SK-N-SH (cell line): ENCODE measurements around the gene HIVEP2. TPM values are rescaled to one million over a fixed set of nuclear protein-coding genes. Genes with fewer than 3 reads are reported as not detected.

Experiments used
- CTCF ChIA-PET: fragments of 300-600, 350-600 bp; formaldehyde crosslinking; extraction: SDS; loops from one replicate; lab custom pipeline; 2021; lab: Yijun Ruan, JAX
- POLR2A ChIA-PET: fragments of 350-600 bp; sonication (Branson Sonifier 250); formaldehyde crosslinking; extraction: SDS; loops from one replicate; lab custom pipeline; 2020; ENCODE audit warnings: antibody characterized with exemption, inconsistent platforms; lab: Yijun Ruan, JAX
- DNase-seq: peaks from one replicate; pipeline ENCODE4 v3.0.0; 2012
- H2AFZ ChIP-seq: fragments of 200-600 bp; sonication (generic); 2 replicates; pipeline ENCODE4 v1.8.1; 2016; ENCODE audit warnings: antibody characterized with exemption, mild to moderate bottlenecking, low read depth
- H3F3A ChIP-seq: fragments of 200-600 bp; sonication (generic); replicated peaks from 2 replicates; pipeline ENCODE3; 2016; ENCODE audit warnings: antibody characterized with exemption, mild to moderate bottlenecking; ENCODE audit not compliant: insufficient read depth
- H3K27ac ChIP-seq, 2 experiments: fragments of 200-500 bp in 1 of 2; fragments of 200-600 bp in 1 of 2; sonication (Bioruptor generic) in 1 of 2; sonication (generic), shearing (Covaris generic) in 1 of 2; 2 replicates each; pipeline versions ENCODE4 v1.5.1 to v1.6.1; 2014 to 2016; ENCODE audit warnings: low read depth in 2 of 2, inconsistent platforms in 1 of 2, low read length in 1 of 2, mild to moderate bottlenecking in 1 of 2, mixed read lengths in 1 of 2
- H3K27me3 ChIP-seq: fragments of 200-600 bp; sonication (generic), shearing (Covaris generic); 2 replicates; pipeline ENCODE4 v1.6.1; 2016; ENCODE audit warnings: mixed run types; ENCODE audit not compliant: insufficient read depth
- H3K36me3 ChIP-seq, 2 experiments: fragments of 200-500 bp in 1 of 2; fragments of 200-600 bp in 1 of 2; sonication (Bioruptor generic) in 1 of 2; sonication (generic) in 1 of 2; replicated peaks in 1 of 2; 2 replicates each; pipeline versions ENCODE3 to v1.5.1; 2014 to 2016; ENCODE audit warnings: low read length in 1 of 2, mild to moderate bottlenecking in 1 of 2; ENCODE audit not compliant: insufficient read depth in 2 of 2, control insufficient read depth in 1 of 2
- H3K4me1 ChIP-seq, 2 experiments: fragments of 200-500 bp in 1 of 2; fragments of 200-600 bp in 1 of 2; sonication (Bioruptor generic) in 1 of 2; sonication (generic), shearing (Covaris generic) in 1 of 2; 2 replicates each; pipeline versions ENCODE4 v1.5.1 to v1.6.1; 2014 to 2016; ENCODE audit warnings: low read depth in 1 of 2, low read length in 1 of 2, mixed run types in 1 of 2; ENCODE audit not compliant: insufficient read depth in 2 of 2, control insufficient read depth in 1 of 2
- H3K4me2 ChIP-seq: fragments of 200-600 bp; sonication (generic), shearing (Covaris generic); 2 replicates; pipeline ENCODE4 v1.6.1; 2017; ENCODE audit warnings: mixed run types
- H3K4me3 ChIP-seq, 2 experiments: fragments of 200-500 bp in 1 of 2; fragments of 200-600 bp in 1 of 2; sonication (Bioruptor generic) in 1 of 2; sonication (generic), shearing (Covaris generic) in 1 of 2; 2 replicates each; pipeline versions ENCODE4 v1.5.1 to v1.8.1; 2014 to 2016; ENCODE audit warnings: low read depth in 2 of 2, inconsistent platforms in 1 of 2, low read length in 1 of 2, mild to moderate bottlenecking in 1 of 2, mixed read lengths in 1 of 2, moderate library complexity in 1 of 2
- H3K79me2 ChIP-seq: fragments of 200-600 bp; sonication (generic); 2 replicates; pipeline ENCODE4 v1.8.1; 2017; ENCODE audit warnings: mild to moderate bottlenecking; ENCODE audit not compliant: insufficient read depth
- H3K9ac ChIP-seq: fragments of 200-600 bp; sonication (generic); 2 replicates; pipeline ENCODE4 v1.6.1; 2017; ENCODE audit warnings: mixed run types
- H3K9me2 ChIP-seq: fragments of 200-600 bp; sonication (generic); 2 replicates; pipeline ENCODE4 v1.6.1; 2017; ENCODE audit warnings: mixed run types
- H3K9me3 ChIP-seq: fragments of 200-600 bp; sonication (generic); 2 replicates; pipeline ENCODE4 v1.6.1; 2017; ENCODE audit warnings: mixed run types, mild to moderate bottlenecking, moderate library complexity
- H4K20me1 ChIP-seq: fragments of 200-600 bp; sonication (generic); 2 replicates; pipeline ENCODE4 v1.6.1; 2017; ENCODE audit warnings: mild to moderate bottlenecking, mixed run types; ENCODE audit not compliant: insufficient read depth
- CHD2 ChIP-seq: fragments of 150-350 bp; IDR thresholded peaks from 2 replicates; pipeline ENCODE4 v1.6.1; 2018; ENCODE audit warnings: low read length; ENCODE audit not compliant: partially characterized antibody
- EZH2phosphoT487 ChIP-seq: fragments of 200-600 bp; sonication (generic); IDR thresholded peaks from 2 replicates; pipeline ENCODE4 v1.6.1; 2017; ENCODE audit warnings: low read depth, mixed run types, mild to moderate bottlenecking, antibody characterized with exemption, moderate library complexity, borderline replicate concordance
- JUND ChIP-seq: IDR thresholded peaks from 2 replicates; pipeline ENCODE4 v1.4.0; 2012
- NFIC ChIP-seq: IDR thresholded peaks from 2 replicates; pipeline ENCODE4 v1.4.0; 2012; ENCODE audit warnings: borderline replicate concordance
- RCOR1 ChIP-seq: fragments of 150-350 bp; IDR thresholded peaks from 2 replicates; pipeline ENCODE4 v1.6.1; 2017; ENCODE audit warnings: antibody characterized with exemption, low read length
- RXRA ChIP-seq: IDR thresholded peaks from 2 replicates; pipeline ENCODE4 v1.4.0; 2012; ENCODE audit warnings: low read depth, mild to moderate bottlenecking, borderline replicate concordance
- TAF1 ChIP-seq: IDR thresholded peaks from 2 replicates; pipeline ENCODE4 v1.6.1; 2012; ENCODE audit warnings: low read depth, mild to moderate bottlenecking, low read length, moderate library complexity, borderline replicate concordance
- YY1 ChIP-seq: IDR thresholded peaks from 2 replicates; pipeline ENCODE4 v1.4.0; 2012; ENCODE audit warnings: low read depth, mild to moderate bottlenecking
- WGBS: methylation state at CpG from one replicate; pipeline ENCODE4 v1.1.6; 2017; ENCODE audit warnings: low lambda C conversion rate; 5-methylcytosine and 5-hydroxymethylcytosine counted together
- polyA plus RNA-seq, 3 experiments: library from polyadenylated mRNA; depleted of rRNA; stranded (reverse); fragments of >200 nt; gene quantifications; 2 replicates each; pipeline ENCODE4 v1.2.3, GENCODE V29; 2012
- TF ChIP-seq, protein P1 (sequence below): IDR thresholded peaks from 2 replicates; pipeline ENCODE4; 2012

Gene HIVEP2
- polyA plus RNA-seq, 1 of the 3 experiments (the other 2 are of a cell fraction) = 2.5 TPM

DNA sequence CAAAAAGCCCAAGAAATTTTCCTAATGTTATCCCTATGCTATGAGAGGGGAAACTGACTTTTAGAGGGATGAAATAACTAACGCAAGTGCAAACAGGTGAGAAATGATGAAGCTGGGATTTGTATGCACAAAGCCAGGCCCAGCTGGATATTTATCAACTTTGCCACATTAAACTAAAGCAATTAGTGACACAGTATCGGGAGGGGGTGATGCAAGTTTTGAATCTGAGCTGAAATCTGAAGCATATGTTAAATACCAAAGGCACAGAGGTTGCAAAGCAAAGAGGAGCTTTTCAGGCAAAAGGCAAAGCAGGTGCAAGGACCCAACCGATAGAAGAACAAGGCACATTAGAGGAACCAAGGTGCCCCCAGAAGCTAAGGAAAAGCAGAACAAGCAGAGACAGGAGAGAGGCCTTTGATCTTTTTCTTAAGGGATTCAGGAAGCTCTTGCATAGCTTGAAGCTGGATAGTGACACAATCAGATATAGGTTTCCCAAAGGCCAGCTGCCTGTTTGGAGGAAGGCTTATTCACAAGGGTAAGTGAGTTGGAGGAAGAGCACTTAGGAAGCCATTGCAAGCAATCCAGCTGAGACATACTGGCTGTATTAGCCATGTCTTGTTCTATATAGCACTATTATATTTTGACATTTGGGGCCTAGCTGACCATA lies 207.5 kb downstream of the HIVEP2 start:
- Histone ChIP-seq H3K27ac (no peak overlapping the region), H3K9me2 (no peaks in the 10 kb centered on the region), H3F3A (peaks cover 9% of the 10 kb centered on the region), H3K4me3 (no peak overlapping the region), H3K9ac (no peak overlapping the region), H4K20me1 (no peaks in the 10 kb centered on the region), H3K79me2 (no peaks in the 10 kb centered on the region), H2AFZ (no peak overlapping the region), H3K4me1 (peaks cover 0 to 8% of the 10 kb centered on the region in 2 experiments; a peak in 1 of 4 replicates), H3K4me2 (no peak overlapping the region), H3K36me3 (no peaks in the 10 kb centered on the region), H3K27me3 (no peaks in the 10 kb centered on the region), H3K9me3 (no peaks in the 10 kb centered on the region)
- ChIA-PET CTCF (interaction anchor here (1.0 to 1.3 kb wide), 3 partner anchors 14 to 34 kb away, joined by 3 read pairs; no protein-coding TSS in a partner anchor), POLR2A (interaction anchor here (0.9 kb wide), 1 partner anchor 34 kb away, joined by 3 read pairs; no protein-coding TSS in a partner anchor)
- TF ChIP-seq, protein P1, sequence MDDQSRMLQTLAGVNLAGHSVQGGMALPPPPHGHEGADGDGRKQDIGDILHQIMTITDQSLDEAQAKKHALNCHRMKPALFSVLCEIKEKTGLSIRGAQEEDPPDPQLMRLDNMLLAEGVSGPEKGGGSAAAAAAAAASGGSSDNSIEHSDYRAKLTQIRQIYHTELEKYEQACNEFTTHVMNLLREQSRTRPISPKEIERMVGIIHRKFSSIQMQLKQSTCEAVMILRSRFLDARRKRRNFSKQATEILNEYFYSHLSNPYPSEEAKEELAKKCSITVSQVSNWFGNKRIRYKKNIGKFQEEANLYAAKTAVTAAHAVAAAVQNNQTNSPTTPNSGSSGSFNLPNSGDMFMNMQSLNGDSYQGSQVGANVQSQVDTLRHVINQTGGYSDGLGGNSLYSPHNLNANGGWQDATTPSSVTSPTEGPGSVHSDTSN = no peak
- WGBS = 76% methylated on average over 3 of the region's 3 CpGs
- no peak for DNase-seq

DNA sequence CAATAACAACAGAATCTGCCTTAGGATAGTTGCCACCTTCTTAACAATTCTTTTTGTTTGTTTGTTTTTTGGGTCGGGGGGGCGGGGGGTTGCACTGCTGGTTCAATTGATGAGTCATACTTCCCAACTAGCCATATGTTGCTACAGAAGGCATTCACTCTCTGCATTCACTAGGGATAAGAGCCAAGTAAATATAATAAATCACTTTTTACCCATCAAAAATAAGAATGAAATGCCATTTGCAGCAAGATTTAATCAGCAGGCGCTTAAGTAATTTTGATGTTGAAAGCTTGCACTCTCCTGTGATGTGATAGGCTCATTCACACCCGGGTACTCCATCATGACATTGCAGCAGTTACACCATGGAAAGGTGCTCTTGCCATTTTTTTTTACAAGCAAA lies 209.8 kb downstream of the HIVEP2 start:
- no peak for DNase-seq

DNA sequence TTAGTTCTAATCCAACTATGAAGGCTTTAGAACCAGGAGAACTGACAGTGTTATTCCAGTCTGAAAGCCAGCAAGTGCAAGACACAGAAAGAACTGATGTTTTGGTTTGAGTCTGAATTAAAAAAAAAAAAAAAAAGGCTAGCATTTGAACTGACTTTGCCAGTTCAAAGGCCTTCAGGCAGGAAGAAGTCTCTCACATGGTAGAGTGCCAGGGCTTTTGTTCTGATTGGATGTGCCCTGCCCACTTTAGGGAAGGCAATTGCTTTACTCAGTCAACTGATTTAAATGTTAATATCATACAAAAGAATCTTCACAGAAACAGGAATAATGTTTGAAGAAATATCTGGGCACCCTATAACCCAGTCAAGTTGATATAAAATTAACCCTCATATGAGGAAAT lies 212.2 kb downstream of the HIVEP2 start:
- Histone ChIP-seq H3F3A (no peaks in the 10 kb centered on the region), H3K27me3 (no peaks in the 10 kb centered on the region), H3K9me3 (no peaks in the 10 kb centered on the region), H3K9ac (no peak overlapping the region), H3K4me1 (peaks cover 0 to 16% of the 10 kb centered on the region in 2 experiments; a peak in 2 of 4 replicates), H3K9me2 (no peaks in the 10 kb centered on the region), H3K79me2 (no peaks in the 10 kb centered on the region), H3K36me3 (no peaks in the 10 kb centered on the region), H4K20me1 (no peaks in the 10 kb centered on the region), H3K27ac (no peak overlapping the region), H2AFZ (no peak overlapping the region), H3K4me2 (no peak overlapping the region), H3K4me3 (no peak overlapping the region)
- TF ChIP-seq NFIC (no peak), TAF1 (no peak), CHD2 (no peak), EZH2phosphoT487 (no peak), RCOR1 (no peak), YY1 (no peak)
- ChIA-PET POLR2A (no interaction called here), CTCF (interaction anchor here (0.6 kb wide), 1 partner anchor 151 kb away, joined by 3 read pairs; no protein-coding TSS in a partner anchor)
- DNase-seq = no peak

More for the DNA sequence above, 209.8 kb downstream of the HIVEP2 start:
- no peak overlapping the region for H3K4me3 ChIP-seq
- no peak overlapping the region for H3K27ac ChIP-seq
- no peaks in the 10 kb centered on the region for H3F3A ChIP-seq
- ChIA-PET CTCF (interaction anchor here (1.1 to 1.5 kb wide), 2 partner anchors 12 to 208 kb away, joined by 3 to 4 read pairs; no protein-coding TSS in a partner anchor), POLR2A (no interaction called here)
- H3K4me2 ChIP-seq = no peak overlapping the region
- no peak overlapping the region for H3K9ac ChIP-seq
- H3K27me3 ChIP-seq = no peaks in the 10 kb centered on the region
- H4K20me1 ChIP-seq = no peaks in the 10 kb centered on the region
- no peak for TF ChIP-seq RXRA
- peak; percentile 21; the same call in 1 of the 2 replicates for TF ChIP-seq JUND
- H3K4me1 ChIP-seq = peaks cover 0 to 8% of the 10 kb centered on the region in 2 experiments; a peak in 1 of 4 replicates
- no peak overlapping the region for H2AFZ ChIP-seq
- no peaks in the 10 kb centered on the region for H3K9me3 ChIP-seq
- H3K36me3 ChIP-seq = no peaks in the 10 kb centered on the region
- 44% methylated on average over 4 of the region's 4 CpGs for WGBS
- no peaks in the 10 kb centered on the region for H3K79me2 ChIP-seq
- H3K9me2 ChIP-seq = no peaks in the 10 kb centered on the region
